ENCODE results near the gene FAT2.
"Not testable (repeated sequence)": the region's sequence is repeated elsewhere in the genome, so short reads cannot be mapped to it uniquely, and the experiment has no call there.

The FAT2 gene

DNA sequence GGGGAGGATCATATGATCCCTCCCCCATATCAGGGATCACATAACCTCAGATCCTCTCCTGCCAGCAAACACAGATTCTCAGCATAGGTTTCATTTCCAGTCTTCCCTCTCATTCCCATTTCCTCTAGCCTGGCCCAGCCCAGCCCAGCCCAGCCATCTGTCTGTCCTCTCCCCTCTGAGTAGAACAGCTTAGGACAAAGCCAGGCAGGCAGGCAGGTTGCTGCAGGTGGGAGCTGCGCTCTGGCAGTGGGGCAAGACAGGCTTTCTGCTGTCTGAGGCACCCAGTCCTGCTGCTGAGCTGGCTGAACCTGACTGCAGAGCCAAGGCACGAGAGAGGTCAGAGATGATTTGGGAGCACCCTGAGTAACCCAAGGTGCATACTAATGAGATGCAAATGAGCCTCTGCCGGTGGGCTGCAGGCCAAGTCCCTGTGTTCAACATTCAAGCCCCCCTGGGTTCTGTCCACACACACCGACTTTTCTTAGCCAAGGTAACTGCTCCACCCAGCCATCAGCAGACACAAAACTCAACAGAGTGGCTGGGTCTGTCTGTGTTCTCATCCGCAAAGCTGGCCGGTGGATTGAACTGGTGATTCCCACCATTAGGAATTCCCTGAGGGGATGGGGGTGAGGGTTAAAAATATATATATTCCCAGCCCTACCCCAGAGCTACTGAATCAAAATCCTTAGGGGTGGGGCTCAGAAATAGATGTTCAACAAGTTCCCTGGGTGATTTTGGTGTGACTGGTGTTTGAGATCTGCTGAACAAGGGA is 9.1 kb downstream of the FAT2 start:
- DNase-seq: no peak

DNA sequence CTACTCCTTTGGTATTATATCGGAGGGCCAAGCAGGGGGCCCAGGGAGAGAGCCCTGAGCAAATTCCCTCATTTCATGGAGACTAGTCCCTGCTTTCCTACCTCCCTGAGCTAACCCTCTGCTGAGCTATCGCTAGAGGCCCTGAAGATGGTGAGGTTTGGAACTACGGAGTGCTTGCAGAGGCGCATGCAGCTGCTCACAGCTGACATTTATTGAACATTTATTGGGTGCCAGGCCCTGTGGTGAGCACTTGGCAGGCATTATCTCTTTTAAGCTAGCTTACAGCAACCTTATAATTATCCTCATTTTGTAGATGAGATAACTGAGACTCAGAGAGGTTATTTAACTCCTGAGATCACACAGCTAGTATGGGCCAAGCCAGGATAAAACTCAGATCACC is 9.8 kb downstream of the FAT2 start:
- no peak for DNase-seq

DNA sequence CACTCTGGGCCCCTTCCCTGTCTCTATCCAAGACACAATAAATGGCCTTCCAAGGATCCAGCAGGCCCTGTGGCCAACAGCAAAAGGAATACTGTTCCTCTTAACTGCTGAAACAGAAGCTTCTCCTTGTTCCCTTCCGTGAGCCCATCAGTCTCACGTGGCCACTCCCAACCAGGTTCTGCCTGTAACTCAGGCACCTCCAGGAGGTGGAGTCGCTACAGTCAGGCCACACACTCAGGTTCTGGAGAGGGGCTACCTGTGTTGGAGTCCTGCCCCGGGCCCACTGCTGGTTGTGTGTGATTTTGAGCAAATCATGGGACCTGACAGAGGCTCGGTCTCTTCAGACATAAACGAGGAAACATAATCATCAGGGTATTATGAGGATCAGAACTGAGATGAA is 10.3 kb downstream of the FAT2 start:
- no peak for DNase-seq

DNA sequence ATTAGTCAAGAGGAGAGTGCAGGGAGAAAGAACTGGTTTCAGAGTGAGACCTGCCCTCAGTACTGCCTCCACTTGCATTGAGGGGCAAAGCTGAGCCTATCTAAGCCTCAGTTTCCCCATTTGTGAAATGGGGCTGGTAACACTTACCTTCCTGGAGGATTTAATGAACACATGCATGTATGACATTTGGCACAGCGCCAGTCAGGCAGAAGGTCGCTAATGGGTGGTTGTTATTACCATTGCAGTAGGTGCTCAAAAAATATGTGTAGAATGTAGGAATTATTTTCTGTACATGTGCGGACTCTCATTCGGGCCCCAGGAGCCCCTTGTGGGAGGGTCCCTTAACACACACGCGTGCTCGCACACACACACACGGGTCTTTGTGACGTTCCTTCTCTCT is 10.9 kb downstream of the FAT2 start:
- no peak for DNase-seq

DNA sequence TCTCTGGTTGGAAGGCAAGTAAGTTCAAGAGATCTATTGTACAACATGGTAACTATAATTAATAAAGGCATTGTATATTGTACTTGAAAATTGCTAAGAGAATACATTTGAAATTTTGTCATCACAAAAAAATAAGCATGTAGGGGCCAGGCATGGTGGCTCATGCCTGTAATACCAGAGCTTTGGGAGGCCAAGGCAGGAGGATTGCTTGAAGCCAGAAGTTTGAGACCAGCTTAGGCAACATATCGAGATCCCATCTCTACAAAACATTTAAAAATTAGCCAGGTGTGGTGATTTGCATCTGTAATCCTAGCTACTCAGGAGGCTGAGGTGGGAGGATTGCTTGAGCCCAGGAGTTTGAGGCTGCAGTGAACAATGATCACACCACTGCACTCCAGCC is 12.0 kb downstream of the FAT2 start:
- not testable (repeated sequence) for DNase-seq

DNA sequence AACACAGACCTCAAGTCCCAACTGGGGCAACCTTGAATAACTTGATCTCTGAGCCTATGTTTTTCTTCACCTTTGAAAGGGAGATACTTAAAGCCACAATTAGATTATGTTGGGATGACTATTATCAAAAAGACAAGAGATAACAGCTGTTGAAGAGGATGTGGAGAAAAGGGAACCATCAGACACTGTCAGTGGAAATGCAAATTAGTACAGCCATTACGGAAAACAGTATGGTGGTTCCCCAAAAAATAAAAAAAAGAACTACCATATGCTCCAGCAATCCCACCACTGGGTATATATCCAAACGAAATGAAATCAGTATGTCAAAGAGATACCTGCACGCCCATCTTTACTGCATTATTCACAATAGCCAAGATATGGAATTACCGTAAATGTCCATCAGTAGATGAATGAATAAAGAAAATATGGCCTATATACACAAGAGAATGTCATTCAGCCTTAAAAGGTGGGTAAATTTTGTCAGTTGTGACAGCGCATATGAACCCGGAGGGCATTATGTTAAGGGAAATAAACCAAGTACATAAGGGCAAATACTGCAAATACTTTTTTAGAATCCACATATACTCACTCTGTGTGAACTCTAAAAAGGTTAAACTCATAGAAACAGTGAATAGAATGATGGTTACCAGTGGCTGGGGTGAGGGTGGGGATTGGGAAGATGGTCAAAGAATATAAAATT is 12.7 kb downstream of the FAT2 start:
- DNase-seq: no peak

DNA sequence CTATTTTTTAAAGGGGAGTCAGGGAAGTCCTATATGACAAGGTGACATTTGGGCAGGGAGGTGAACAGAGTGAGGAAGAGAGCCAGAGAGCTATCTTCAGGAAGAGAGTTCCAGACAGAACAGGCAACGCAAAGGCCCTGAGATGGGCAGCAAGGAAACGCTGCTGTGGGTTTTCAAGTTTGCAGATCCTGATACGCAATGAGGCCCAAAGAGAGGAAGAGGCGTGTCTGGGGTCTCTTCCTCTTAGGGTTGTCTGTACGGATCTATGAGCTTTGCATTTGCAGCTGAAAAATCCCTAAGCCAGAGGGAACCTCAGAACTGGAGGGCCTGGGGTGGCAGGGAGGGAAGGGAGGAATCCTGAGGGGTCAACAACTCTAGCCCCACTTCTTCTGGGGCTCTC is 13.6 kb downstream of the FAT2 start:
- DNase-seq: peak in 6 of 51 donors; percentile 3 to 19 (median 5)

DNA sequence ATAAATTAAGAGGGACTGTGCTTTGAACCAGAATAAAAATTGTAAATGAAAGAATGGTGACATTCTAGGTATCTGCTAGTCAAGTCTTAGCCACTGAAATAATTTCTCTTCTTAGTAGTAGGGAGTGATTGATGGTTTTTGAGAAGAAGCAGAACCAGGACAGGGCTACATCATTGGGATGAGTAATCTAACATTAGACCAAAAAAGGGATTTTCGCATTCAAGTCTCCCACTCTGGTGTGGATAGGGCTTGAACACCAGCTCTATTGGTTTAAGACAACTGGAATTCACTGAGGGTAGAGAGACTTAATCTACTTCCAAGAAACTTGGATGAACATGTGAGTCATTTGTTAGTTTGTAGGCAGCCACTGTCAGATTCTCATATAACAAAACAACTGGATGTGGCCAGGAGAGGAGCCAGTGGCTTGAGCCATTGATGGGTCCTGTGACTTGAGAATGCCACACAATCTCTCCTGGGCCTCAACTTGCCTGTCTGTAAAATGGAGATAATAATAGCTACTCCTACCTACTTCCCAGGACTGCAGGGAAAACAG is 16.6 kb downstream of the FAT2 start:
- no peak for DNase-seq

DNA sequence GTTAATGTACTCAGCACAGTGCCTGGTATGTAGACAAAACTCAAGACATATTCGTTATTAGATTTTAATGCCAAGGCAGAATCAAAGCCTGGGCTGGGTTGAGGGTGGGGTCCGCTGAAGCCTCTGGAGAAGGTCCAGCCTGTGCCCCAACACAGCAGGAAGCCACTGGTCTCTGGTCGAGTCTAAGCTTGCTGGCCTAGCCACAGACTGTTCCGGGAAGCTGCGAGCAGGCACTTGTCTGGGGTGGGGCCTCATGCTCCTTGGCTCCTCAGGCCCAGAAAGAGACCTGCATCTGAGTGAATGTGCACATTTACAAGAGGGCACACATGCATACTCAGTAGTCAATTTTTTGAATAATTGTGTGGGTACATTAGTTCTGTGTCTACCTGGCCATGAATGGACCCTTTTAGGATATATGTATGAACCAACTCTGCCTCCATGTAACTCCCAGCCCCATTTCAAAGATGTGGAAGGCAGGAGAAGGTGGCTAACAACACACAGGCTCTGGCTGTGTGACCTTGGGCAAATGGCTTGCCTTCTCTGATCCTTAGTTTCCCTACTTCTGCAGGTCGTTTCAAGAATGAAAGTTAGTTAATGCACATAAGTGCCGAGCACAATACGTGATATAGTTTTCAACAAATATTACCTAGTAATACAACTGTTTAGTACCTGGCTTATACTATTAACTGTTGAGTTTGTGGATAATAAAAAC is 18.3 kb downstream of the FAT2 start:
- no peak for DNase-seq

DNA sequence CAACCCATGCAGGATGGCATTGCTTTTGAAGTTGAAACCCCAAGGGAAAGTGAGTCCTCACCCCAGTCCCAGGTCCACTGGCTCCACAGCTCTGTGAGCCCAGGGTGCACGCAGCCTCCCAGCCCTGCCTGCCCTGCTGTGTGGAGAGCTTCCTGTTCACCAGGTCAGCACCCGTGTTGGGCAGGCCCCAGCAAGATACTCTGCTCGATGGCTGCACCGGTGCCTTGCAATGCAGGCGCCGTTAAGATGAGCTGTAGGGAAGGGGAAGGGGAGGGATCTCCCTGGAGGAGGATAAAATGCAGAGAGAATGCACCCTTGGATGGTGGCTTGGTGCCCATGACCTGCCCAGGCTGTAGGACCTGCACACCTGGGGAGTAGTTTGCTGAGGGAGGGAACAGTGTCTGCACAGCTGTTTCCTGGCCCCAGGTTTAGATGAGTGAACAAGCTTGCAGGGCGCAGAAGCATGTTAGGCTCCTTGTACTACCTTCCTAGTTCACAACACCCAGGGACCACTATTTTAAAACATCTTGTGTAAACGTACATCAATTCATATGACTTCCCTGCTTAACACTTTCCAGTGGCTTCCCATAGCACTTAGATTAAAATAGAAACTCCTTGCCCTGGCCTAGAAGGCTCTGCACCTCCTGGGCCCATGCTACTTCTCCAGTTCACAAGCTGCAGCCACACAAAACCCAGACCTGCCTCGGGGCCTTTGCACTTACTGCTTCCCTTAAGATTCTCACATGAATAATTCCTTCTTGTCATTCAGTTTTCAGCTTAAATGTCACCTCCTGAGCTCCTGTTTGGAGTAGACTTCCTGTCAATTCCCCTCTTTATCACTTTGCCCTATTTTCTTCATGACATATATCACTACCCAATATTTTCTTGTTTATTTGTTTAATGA is 19.6 kb downstream of the FAT2 start:
- no peak for DNase-seq

DNA sequence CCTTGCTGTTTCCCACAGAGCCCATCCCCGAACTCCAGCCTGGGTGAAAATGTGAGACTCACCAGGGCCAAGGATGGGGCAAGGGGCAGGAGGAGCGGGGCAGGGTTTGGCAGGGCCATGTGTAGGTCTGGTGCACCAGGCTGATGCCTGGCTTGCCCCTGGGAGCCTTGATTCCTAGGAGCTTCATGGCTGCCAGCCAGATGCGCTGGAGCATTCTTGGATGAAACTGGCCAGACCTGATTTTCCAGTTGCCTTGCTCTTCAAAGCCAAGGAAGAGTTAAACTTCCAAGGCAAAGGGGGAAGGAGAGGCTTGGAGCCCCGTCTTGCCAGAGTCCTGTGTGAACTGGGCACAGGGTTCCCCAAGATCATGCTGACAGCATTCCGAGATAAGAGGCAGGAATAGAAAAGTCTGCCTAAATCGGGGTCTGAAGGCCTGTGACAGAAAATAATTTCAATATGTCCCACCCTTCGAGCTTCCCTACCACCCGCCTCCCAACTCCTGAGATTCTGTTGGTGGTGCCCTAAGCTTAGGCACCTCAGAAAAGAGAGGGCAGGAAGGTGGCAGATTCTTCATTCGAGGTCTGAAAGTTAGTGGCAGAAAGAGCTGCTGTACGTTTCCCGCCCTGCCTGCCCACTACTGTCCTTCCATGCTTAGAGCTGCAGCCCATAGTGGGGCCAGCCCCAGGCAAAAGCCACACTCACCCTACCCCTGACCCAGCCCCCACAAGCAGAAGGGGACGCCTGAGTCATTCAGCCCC is 20.4 kb downstream of the FAT2 start:
- DNase-seq: no peak

DNA sequence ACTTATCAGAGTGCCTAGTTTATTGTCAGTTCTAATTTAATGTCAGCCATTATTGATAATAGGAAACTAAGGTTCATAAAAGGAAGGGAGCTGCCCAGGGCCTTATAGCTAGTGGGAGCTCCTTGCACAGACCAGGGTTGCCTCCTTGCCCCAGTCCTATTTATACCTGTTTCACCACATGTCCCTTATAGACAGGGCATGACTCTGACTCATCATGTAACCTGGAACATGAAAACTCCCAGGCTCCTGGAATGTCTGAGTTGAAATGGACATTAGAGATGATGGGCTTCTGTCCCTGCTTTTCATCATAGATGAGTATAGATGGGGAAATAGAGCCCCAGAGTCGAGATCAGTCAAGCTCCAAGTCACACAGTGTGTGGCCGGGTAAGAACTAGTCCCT is 21.1 kb downstream of the FAT2 start:
- DNase-seq: no peak

DNA sequence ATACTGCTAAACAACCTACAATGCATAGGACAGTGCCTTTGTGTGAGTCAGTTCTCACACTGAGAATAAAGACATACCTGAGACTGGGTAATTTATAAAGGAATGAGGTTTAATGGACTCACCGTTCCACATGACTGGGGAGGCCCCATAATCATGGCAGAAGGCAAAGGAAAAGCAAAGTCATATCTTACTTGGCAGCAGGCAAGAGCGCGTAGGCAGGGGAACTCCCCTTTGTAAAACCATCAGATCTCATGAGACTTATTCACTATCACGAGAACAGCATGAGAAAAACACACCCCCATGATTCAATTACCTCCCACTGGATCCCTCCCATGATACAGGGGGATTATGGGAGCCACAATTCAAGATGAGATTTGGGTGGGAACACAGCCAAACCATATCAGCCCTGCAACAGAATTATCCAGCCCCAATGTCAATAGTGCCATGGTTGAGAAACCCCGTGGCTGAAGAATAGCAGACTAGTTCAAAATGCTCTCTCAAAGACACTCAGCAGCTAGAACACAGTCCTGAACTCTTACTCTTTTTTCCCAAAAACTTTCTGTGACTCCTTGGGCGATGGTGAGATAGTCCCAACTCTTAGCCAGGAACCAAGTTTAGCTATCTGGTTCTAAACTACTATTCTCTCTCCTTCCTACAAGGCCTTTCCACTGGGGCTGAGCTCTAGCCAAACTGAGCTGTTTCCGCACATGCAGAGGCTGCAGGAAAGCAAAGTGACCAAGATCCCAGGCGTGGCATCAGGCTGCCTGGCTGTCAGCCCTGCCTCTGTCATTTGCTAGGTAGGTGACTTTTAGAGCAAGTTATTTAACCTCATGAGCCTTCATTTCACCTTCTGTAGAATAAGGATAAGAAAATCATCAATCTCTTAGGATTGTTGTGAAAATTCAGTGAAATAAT is 21.7 kb downstream of the FAT2 start:
- DNase-seq: no peak

DNA sequence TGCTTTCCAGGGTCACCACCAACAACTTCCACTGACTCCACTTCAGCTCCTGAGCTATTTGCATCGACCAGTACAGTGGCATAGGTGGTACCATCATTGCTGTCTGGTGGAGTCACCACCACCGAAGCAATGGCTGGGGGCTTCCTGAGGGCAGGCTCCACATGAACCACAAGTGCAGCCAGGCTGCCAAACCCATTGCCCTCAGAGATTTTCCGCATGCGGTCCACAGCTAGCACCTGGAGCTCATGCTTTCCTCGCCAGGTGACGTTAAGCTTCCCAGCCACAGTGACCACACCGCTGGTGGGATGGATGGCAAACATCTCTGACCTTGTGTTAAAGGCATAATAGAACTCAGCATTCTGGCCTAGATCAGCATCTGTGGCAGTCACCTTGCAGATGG is 23.1 kb downstream of the FAT2 start:
- DNase-seq: no peak

DNA sequence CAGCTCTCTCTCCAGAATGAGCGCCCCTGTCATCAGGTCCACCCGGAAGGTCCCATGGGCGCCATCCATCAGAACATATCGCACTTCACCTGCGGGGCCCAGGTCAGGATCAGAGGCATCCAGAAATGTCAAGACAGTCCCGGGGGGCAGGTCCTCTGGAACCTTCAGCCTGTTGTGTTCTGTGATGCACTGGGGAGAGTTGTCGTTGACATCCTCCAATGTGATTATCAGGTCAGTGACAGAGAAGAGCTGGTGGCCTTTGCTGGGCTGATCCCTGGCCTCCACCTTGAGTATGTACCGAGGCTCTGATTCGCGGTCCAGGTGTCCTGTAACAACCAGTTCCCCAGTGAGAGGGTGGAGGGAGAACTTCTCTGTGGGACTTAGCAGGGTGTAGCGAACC is 25.2 kb downstream of the FAT2 start:
- no peak for DNase-seq

DNA sequence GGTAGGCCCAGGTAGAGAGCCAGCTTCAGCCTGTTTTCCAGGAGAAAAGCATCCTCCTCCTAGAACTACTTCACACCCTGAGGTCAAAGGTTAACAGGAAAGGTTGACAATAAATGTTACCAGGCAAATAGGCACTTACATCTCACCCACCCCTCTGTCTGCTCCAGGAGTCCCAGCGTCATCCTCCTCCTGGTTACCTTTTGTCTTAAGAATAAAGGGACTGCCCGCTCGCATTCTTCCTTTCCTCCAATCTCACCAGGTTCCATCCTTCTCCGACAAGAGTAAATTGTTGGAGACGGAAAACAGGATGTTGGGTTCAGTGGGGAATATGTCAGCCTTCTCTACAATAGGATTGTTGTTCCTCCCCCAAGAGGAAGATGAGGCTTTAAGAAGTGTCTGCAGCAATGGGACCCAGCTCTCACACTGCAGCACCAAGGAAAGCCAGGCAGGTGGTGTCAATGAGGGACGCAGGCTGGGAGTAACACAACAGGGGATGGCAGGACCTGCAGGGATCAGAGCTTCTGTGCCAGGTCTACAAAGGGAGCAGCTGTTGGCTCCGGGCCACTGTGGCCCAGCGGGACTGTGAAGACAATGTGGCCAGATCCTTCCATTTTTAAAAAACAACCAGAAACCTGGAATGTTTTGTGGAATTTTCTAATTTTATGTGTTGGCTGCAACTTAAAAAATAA is 29.0 kb downstream of the FAT2 start:
- no peak for DNase-seq

DNA sequence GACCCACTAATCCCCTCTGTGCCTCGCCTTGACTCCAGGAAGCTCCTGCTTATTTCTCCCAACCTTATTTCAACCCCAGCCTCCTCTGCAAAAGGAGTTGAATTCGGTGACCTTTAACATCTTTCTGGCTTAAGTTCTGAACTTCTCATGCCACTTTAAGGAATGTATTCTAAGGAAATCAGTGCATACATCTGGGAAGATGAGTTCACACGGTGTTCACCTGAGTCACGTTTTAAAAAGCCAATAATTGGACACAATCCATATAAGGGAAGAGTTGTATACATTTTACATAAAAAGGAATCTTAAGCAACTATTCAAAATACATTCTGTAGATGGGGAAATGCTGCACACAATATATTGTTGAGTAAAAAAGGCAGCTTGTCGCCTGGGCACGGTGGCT is 33.2 kb downstream of the FAT2 start:
- DNase-seq: no peak

DNA sequence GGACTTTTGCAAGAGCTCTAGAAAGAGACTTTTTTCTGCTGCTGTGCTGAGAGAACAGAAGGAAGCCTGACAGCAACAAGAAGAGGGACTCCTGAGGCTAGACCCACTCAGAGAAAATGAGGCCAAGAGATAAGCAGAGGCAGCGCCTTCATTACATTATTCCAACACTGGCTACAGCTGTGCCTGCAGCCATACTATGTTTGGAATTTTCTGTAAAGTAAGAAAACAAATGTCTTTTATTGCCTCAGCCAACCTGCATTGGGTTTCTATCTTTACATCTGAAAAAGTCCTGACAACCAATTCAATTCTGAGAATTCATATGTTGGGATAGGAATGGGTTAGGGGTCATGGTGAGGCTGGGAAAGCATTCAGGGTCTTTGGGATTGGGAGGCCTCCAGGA is 33.7 kb downstream of the FAT2 start:
- DNase-seq: no peak

DNA sequence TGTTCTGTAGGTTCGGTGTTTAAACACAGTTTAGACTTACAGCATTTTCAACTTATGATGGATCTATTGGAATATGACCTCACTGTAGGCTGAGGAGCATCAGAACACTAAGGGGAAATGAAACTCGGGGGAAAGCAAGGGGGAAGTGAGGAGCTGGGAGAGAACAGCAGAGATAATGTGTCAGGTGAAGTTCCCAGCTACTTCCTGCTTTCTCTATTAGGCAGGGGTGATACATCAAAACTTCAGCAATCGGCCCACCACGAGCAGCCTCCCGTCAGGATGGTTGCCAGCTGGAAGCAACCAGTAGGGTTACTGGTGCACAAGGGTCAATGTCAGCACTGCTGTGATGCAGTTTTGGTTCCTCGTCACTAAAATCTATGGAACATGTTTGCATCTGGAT is 34.3 kb downstream of the FAT2 start:
- DNase-seq: peak in 8 of 51 donors; percentile 5 to 25 (median 10)
